Measurements from ENCODE around the gene PTPN7. TPM values are rescaled to one million over a fixed set of nuclear protein-coding genes. Genes with fewer than 3 reads are reported as not detected.
A peak's percentile ranks its signal among the peaks of the same experiment; 100 is the strongest.
"Not testable (repeated sequence)": the region's sequence is repeated elsewhere in the genome, so short reads cannot be mapped to it uniquely, and the experiment has no call there.

Gene PTPN7
- polyA plus RNA-seq, 4 donors: 0.95 to 1.7 (median 1.4) TPM

- no peak for DNase-seq (ENCODE audit: low read depth in 4 of 4, low spot score in 2 of 4)
Measured at GRCh38 chr1:202189918-202190715, 29.7 kb upstream of the PTPN7 start.

GRCh38 chr1:202189001-202189790 lies 28.8 kb upstream of the PTPN7 start:
- no peak for DNase-seq (ENCODE audit: low read depth in 4 of 4, low spot score in 2 of 4)

GRCh38 chr1:202187697-202188407 lies 27.4 kb upstream of the PTPN7 start:
- DNase-seq (ENCODE audit: low read depth in 4 of 4, low spot score in 2 of 4): no peak

GRCh38 chr1:202187041-202187671 lies 26.8 kb upstream of the PTPN7 start:
- DNase-seq (ENCODE audit: low read depth in 4 of 4, low spot score in 2 of 4): no peak

GRCh38 chr1:202186327-202186726 lies 25.9 kb upstream of the PTPN7 start:
- DNase-seq (ENCODE audit: low read depth in 4 of 4, low spot score in 2 of 4): no peak

- peak; percentile 60 to 82 (median 70) for DNase-seq (ENCODE audit: low read depth in 4 of 4, low spot score in 2 of 4)
Measured at GRCh38 chr1:202184750-202185460, 24.5 kb upstream of the PTPN7 start.

- no peak for DNase-seq (ENCODE audit: low read depth in 4 of 4, low spot score in 2 of 4)
Measured at GRCh38 chr1:202182040-202182877, 21.9 kb upstream of the PTPN7 start.

- no peak for DNase-seq (ENCODE audit: low read depth in 4 of 4, low spot score in 2 of 4)
Measured at GRCh38 chr1:202181586-202181985, 21.2 kb upstream of the PTPN7 start.

GRCh38 chr1:202180751-202181139 lies 20.3 kb upstream of the PTPN7 start:
- DNase-seq (ENCODE audit: low read depth in 4 of 4, low spot score in 2 of 4): not testable (repeated sequence)

- DNase-seq (ENCODE audit: low read depth in 4 of 4, low spot score in 2 of 4): no peak
Measured at GRCh38 chr1:202179828-202180750, 19.7 kb upstream of the PTPN7 start.

GRCh38 chr1:202176949-202177927 lies 16.8 kb upstream of the PTPN7 start:
- DNase-seq (ENCODE audit: low read depth in 4 of 4, low spot score in 2 of 4): no peak

- DNase-seq (ENCODE audit: low read depth in 4 of 4, low spot score in 2 of 4): no peak
Measured at GRCh38 chr1:202173993-202174392, 13.6 kb upstream of the PTPN7 start.

- DNase-seq (ENCODE audit: low read depth in 4 of 4, low spot score in 2 of 4): no peak
Measured at GRCh38 chr1:202172015-202172355, 11.6 kb upstream of the PTPN7 start.

- no peak for DNase-seq (ENCODE audit: low read depth in 4 of 4, low spot score in 2 of 4)
Measured at GRCh38 chr1:202171292-202172014, 11.1 kb upstream of the PTPN7 start.

- DNase-seq (ENCODE audit: low read depth in 4 of 4, low spot score in 2 of 4): no peak
Measured at GRCh38 chr1:202170726-202171125, 10.3 kb upstream of the PTPN7 start.

GRCh38 chr1:202168861-202169260 lies 8.5 kb upstream of the PTPN7 start:
- no peak for DNase-seq (ENCODE audit: low read depth in 4 of 4, low spot score in 2 of 4)
